ENCODE results near the gene MRPS12. TPM values are rescaled to one million over a fixed set of nuclear protein-coding genes. Genes with fewer than 3 reads are reported as not detected.

MRPS12 gene
- total RNA-seq, 1 experiment from 2014 or later = 88.0 TPM

GRCh38 chr19:38975214-38975860 lies 44.6 kb downstream of the MRPS12 start, which contains the start of gene FBXO17 (continued):
- TF ChIP-seq, protein P1, sequence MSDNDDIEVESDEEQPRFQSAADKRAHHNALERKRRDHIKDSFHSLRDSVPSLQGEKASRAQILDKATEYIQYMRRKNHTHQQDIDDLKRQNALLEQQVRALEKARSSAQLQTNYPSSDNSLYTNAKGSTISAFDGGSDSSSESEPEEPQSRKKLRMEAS (CRISPR knock-in tag; IDR thresholded peaks at IDR 0.05) = peak; percentile 84
- TF ChIP-seq ARID4B (CRISPR knock-in tag; IDR thresholded peaks at IDR 0.05; ENCODE audit: borderline replicate concordance) (peak; percentile 48; the same call in 1 of the 2 replicates), SMAD3 (CRISPR knock-in tag; IDR thresholded peaks at IDR 0.05; ENCODE audit: borderline replicate concordance) (no peak), ZNF512 (CRISPR knock-in tag; IDR thresholded peaks at IDR 0.05; ENCODE audit: borderline replicate concordance) (no peak), MXD4 (CRISPR knock-in tag; IDR thresholded peaks at IDR 0.05; ENCODE audit: borderline replicate concordance) (no peak), EMX1 (CRISPR knock-in tag; IDR thresholded peaks at IDR 0.05) (no peak), FOXK1 (CRISPR knock-in tag; IDR thresholded peaks at IDR 0.05) (0 out of 2 replicates have a peak, but pooled peaks have one; percentile 16), NR2C2 (CRISPR knock-in tag; IDR thresholded peaks at IDR 0.05) (no peak), JAZF1 (CRISPR knock-in tag; IDR thresholded peaks at IDR 0.05) (no peak)
- TF ChIP-seq, protein P2, sequence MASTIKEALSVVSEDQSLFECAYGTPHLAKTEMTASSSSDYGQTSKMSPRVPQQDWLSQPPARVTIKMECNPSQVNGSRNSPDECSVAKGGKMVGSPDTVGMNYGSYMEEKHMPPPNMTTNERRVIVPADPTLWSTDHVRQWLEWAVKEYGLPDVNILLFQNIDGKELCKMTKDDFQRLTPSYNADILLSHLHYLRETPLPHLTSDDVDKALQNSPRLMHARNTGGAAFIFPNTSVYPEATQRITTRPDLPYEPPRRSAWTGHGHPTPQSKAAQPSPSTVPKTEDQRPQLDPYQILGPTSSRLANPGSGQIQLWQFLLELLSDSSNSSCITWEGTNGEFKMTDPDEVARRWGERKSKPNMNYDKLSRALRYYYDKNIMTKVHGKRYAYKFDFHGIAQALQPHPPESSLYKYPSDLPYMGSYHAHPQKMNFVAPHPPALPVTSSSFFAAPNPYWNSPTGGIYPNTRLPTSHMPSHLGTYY (CRISPR knock-in tag; IDR thresholded peaks at IDR 0.05) = no peak
- TF ChIP-seq, protein P3, sequence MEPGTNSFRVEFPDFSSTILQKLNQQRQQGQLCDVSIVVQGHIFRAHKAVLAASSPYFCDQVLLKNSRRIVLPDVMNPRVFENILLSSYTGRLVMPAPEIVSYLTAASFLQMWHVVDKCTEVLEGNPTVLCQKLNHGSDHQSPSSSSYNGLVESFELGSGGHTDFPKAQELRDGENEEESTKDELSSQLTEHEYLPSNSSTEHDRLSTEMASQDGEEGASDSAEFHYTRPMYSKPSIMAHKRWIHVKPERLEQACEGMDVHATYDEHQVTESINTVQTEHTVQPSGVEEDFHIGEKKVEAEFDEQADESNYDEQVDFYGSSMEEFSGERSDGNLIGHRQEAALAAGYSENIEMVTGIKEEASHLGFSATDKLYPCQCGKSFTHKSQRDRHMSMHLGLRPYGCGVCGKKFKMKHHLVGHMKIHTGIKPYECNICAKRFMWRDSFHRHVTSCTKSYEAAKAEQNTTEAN (CRISPR knock-in tag; IDR thresholded peaks at IDR 0.05) = peak; percentile 28; the same call in 1 of the 2 replicates
- TF ChIP-seq, protein P4, sequence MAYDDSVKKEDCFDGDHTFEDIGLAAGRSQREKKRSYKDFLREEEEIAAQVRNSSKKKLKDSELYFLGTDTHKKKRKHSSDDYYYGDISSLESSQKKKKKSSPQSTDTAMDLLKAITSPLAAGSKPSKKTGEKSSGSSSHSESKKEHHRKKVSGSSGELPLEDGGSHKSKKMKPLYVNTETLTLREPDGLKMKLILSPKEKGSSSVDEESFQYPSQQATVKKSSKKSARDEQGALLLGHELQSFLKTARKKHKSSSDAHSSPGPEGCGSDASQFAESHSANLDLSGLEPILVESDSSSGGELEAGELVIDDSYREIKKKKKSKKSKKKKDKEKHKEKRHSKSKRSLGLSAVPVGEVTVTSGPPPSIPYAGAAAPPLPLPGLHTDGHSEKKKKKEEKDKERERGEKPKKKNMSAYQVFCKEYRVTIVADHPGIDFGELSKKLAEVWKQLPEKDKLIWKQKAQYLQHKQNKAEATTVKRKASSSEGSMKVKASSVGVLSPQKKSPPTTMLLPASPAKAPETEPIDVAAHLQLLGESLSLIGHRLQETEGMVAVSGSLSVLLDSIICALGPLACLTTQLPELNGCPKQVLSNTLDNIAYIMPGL (CRISPR knock-in tag; IDR thresholded peaks at IDR 0.05) = no peak
- TF ChIP-seq, protein P5, sequence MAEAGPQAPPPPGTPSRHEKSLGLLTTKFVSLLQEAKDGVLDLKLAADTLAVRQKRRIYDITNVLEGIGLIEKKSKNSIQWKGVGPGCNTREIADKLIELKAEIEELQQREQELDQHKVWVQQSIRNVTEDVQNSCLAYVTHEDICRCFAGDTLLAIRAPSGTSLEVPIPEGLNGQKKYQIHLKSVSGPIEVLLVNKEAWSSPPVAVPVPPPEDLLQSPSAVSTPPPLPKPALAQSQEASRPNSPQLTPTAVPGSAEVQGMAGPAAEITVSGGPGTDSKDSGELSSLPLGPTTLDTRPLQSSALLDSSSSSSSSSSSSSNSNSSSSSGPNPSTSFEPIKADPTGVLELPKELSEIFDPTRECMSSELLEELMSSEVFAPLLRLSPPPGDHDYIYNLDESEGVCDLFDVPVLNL (CRISPR knock-in tag; IDR thresholded peaks at IDR 0.05; ENCODE audit: borderline replicate concordance, low read depth) = peak; percentile 39; the same call in 1 of the 2 replicates

Measured in WTC11 (cell line).